22Rv1 (cell line): ENCODE measurements around the gene ADCY5.

ENCODE experiments used
- H3K27ac ChIP-seq: fragments of 450-650 bp; 2 replicates; pipeline ENCODE4 v1.5.1; 2017
- ZFX ChIP-seq: fragments of 450-650 bp; IDR thresholded peaks from 2 replicates; pipeline ENCODE4 v1.6.1; 2017; ENCODE audit warnings: antibody characterized with exemption, borderline replicate concordance
- TF ChIP-seq, protein P1 (sequence below): fragments of 450-650 bp; IDR thresholded peaks from 2 replicates; pipeline ENCODE4 v1.5.1; 2017; ENCODE audit warnings: mild to moderate bottlenecking

The ADCY5 gene

DNA sequence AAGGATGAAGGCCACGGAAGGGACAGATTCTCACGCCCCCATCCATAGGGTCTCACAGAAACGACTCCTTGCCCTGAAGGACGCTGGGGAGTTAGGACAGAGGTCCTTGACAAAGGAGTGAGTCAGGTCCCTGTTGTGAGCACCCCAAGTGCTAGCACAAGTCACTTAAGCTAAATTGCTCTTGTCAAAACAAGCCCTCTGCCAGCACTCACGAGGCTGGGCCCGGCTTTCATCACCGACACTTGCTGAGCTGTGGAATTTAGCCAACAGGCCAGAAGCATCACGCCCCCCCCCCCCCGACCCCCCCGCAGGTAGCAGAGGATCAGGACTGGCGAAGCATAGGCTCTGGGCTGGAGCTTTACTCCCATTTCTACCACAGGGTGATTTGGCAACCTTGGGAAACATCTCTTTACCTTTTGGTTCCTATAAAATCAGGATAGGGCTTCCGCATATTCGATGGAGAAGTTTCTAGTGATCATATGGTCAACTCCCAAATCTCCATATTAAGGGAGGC is 75.4 kb downstream of the ADCY5 start:
- TF ChIP-seq, protein P1, sequence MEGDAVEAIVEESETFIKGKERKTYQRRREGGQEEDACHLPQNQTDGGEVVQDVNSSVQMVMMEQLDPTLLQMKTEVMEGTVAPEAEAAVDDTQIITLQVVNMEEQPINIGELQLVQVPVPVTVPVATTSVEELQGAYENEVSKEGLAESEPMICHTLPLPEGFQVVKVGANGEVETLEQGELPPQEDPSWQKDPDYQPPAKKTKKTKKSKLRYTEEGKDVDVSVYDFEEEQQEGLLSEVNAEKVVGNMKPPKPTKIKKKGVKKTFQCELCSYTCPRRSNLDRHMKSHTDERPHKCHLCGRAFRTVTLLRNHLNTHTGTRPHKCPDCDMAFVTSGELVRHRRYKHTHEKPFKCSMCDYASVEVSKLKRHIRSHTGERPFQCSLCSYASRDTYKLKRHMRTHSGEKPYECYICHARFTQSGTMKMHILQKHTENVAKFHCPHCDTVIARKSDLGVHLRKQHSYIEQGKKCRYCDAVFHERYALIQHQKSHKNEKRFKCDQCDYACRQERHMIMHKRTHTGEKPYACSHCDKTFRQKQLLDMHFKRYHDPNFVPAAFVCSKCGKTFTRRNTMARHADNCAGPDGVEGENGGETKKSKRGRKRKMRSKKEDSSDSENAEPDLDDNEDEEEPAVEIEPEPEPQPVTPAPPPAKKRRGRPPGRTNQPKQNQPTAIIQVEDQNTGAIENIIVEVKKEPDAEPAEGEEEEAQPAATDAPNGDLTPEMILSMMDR, result no peak
- no peak for TF ChIP-seq ZFX
- H3K27ac ChIP-seq, result no peak overlapping the region

DNA sequence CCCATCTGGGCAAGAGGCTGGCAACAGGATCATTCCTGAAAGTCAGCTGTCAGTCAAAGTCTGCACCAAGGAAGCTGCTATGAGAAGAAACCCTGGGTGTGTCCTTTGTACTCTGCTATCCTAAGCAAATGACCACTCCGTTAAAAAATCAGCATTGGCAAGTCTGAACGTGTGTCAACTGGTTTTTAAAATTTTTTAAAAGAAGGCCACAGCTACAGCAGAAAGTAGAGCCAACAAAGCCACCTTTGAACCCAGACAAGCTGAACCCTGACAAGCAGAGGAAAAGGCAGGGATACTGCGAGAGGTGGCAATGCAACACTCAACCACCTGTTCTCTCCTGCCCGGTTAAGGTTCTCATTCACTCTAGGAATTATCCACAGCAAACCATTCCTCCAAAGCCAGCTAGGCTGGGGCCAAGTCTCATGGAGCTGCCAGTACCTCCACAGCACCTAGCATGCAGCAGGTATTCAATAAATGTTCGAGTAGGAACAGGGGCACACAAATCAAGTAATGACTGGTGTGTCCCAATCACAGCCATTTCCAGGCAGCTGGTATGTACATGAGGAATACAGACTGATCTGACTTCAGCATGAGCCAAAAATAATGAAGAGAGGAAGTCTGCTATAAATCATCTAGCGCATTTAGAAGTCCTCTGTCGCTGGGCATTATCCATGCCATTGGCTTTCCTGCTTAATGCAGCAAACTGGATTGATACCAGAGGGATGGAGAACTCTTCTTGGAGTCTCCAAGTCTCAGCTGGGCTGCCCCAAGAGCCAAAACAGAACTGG is 76.0 kb downstream of the ADCY5 start:
- H3K27ac ChIP-seq, result no peak overlapping the region
- no peak for TF ChIP-seq ZFX
- TF ChIP-seq, protein P1, result no peak

DNA sequence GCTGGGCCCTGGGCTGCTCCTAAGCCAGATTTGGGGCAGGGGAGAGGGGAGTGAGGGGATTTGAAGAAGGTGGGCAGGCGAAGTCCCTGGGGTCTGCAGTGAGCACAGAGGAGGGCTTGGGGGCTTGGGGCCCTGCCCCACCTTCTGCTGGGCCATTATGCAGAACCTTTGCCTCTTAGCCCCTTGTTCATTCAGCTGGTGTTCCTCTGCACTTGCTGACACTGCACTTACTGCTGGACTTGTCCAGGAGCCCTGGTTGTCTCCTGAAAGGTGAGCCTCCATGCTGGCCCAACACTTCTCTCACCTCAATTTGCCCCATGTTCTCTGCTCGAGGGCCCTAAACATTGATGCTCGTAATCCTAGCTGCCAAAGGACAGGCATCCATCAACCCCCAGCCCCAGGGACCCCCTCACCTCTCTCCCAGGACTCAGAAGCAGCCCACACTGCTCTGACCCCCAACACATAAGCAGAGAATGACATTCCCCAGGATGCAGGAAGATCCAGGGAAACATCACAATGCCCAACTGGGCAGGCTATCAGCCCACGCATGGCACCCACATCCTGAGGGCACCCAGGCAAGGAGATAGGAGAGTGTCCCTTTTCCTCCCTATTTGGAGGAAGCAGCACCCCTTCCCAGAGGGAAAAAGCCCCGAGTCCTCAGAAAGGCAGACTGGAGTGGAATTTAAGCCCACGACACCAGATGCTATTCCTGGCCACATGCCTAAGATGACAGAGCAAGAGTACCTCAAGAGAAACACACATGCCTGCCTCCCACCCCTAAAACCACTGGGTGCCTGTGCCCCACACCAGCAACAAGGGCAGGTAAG is 76.8 kb downstream of the ADCY5 start:
- no peak overlapping the region for H3K27ac ChIP-seq
- TF ChIP-seq ZFX, result no peak
- TF ChIP-seq, protein P1, result no peak

DNA sequence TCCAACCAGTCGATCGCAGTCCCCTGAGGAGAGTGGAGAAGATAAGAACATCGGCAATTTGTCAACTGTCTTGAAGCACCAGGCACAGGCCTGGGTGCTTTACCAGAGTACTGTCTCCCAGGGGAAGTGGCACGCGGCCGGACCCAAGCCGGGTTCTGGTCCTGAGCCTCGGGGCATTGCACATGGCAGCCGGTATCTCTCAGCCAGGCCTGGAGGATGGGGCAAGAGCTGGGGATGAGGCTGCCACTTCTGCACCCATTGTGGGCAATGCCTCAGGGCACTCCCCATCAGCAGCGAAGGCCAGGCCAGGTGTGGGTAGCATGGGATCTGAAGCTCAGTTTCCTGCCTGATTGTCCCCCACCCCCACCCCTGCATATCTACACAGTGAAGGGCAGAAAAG is 77.5 kb downstream of the ADCY5 start:
- no peak overlapping the region for H3K27ac ChIP-seq
- no peak for TF ChIP-seq ZFX
- TF ChIP-seq, protein P1, result no peak

DNA sequence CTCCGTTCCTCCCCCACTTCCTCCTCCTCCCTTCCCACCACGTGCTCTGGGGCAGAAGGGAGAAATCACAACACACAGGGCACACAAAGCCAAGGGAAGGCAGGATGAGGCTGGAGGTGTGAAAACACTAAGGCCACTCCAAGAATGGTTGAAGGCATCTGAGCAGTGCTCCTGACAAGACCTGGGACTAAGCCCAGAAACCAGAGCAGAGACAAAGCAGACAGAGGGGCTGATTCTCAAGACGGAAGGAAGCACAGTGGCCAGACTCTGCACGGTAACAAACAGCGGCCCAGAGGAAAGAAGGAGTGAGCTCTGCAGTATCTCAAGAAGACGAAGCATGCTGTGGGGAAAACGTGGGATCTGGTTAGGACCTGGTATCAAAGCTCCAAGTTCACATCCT is 78.1 kb downstream of the ADCY5 start:
- TF ChIP-seq, protein P1, result no peak
- no peak for TF ChIP-seq ZFX
- H3K27ac ChIP-seq, result no peak overlapping the region

DNA sequence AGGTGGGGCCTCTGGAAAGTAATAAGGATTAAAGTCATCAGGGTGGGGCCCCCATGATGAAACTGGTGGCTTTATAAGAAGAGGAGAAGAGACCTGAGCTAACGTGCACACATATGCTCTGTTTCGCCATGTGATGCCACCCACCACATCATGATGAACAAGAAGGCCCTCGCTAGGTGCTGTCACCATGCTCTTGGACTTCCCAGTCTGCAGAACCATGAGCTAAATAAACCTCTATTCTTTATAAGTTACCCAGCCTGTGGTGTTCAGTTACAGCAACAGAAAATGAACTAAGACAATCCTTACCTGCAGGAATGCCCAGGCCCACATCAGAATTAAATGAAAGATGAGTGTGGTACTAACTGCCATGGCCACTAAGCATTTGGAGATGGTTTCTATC is 79.8 kb downstream of the ADCY5 start:
- TF ChIP-seq, protein P1, result no peak
- no peak for TF ChIP-seq ZFX
- no peak overlapping the region for H3K27ac ChIP-seq
